ENCODE results near the gene GGT5.
"Not testable (repeated sequence)": the region's sequence is repeated elsewhere in the genome, so short reads cannot be mapped to it uniquely, and the experiment has no call there.

GGT5 gene

DNA sequence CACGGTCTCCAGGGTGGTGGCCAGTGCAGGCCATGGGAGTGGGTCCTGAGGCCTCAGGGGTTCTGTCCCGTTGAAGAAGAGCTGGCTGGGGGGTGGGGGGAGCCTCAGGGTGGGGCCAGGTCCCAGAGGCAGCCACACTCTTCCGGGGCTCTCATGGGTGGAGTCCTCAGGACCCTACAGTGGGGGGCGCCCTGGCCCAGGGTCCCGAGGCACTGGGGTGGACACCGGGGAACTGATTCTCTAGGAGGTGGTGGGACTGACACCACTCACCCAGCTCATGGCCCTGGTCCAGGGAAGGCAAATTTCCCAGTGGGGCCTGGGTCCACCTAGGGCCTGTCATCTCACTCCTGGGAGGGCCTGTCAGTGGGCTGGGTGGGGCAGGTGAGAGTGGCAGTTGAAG is 12.8 kb downstream of the GGT5 start:
- no peak for DNase-seq (ENCODE audit: low read depth)

DNA sequence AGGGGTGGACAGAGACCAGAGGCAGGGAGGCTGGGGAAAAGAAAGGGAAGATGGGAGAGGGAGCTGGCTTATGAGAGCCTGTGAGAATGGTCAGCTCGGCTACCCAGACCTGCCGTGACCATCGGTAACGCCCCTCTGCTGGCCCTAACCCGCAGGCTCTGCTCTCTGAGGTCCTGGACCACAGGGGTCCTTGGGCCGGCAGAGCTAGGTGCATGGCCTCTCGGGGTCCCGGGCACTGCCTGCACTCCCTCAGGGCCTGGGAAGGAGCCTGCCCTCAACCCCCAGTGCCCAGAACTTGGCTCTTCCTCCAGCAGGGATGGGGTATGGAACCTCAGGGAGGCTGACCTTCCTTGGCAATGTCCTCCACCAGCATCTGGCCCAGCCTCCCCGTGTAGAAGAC is 13.2 kb downstream of the GGT5 start:
- no peak for DNase-seq (ENCODE audit: low read depth)

DNA sequence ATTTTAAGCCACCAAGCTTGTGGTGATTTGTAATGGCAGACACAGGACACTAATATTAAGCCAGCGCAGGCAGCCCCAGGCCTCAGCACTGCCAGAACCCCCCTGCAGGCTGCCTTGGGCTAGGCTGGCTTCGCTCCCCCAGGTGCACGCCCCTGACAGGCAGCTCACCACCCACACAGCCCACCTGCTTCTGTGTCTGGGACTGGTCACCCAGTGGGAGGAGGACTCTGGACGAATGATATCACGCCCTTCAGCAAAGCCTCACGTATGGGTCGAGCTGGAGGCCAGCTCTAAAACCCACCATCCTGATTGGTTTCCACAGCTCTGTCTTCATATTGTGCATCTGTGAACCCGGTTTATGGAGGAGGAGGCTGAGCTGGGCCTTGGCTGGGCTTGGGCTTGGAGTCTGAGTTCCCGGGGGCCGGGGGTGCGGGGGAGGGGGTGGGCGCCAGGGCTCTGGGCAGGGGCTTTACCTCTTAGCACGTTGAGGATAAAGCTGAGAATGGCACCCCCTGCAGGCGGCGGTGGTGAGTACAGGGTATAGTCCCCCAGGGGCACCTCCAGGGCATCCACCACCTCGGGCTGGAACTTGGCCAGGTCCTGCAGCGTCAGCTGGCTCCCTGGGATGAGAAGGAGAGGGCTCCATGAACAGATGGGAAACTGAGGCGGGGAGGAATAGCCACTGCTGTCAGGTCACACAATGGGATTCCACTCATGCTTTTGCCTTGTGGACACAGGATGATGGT is 13.8 kb downstream of the GGT5 start:
- DNase-seq (ENCODE audit: low read depth), result peak; percentile 55

DNA sequence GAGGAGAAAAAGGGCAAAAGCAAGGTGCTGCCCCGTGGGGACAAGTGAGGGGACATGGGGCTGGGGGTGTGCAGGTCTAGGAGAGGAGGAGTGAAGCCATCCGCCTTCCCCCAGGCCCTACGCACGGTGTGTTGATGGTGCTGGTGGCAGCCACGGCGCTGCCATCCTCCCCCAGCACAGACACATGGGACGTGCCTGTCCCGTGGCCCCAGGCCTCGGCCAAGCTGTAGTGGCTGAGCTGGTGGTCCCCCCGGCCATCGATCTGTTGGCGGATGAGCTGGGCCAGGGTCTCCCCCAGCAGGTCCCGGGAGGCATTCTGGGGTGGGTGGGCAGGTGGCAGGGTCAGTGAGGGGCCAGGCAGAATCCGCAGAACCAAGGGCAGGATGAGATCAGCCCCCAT is 18.9 kb downstream of the GGT5 start:
- no peak for DNase-seq (ENCODE audit: low read depth)

DNA sequence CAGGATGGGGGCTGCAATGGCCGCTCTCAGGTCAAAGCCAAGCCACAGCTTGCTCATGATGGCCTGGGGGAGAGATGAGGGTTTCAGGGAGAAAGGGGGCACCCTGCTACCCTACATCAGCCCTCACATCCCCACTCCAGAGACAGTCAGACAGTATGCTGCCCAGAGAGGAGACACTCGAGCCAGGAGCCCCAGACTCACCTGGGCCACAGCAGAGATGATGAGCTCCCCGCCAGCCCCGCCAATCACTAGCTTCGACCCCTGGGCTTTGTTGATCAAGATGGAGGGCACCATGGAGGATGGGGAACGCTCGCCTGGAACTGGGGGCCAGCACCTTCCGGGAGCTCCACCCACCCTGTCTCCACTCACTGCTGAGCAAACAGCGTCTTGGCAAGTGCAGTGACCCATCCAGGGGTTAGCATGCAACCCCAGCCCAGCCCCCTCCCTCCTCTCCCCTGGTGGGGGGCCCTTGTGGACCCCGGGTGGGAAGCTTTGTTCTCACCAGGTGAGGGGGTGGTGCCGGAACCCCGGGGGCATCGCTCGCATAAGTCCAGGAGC is 19.8 kb downstream of the GGT5 start:
- DNase-seq (ENCODE audit: low read depth), result no peak

DNA sequence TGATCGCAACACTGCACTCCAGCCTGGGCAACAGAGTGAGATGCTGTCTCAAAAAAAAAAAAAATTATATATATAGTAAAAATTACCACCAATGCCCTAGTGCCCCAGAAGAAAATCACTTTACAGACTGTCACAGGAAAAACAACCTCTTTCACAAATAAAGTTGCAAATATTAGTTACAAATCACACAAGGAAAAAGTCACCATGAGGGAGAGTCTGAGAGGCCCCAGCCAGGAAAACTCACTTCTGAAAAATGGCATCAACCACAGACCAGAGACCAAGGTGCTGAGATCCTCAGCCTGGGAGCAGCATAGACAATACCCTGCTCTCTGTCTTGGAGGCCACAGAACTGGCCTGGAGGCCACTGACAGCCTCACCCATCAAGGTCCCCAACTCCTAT is 20.4 kb downstream of the GGT5 start:
- no peak for DNase-seq (ENCODE audit: low read depth)

DNA sequence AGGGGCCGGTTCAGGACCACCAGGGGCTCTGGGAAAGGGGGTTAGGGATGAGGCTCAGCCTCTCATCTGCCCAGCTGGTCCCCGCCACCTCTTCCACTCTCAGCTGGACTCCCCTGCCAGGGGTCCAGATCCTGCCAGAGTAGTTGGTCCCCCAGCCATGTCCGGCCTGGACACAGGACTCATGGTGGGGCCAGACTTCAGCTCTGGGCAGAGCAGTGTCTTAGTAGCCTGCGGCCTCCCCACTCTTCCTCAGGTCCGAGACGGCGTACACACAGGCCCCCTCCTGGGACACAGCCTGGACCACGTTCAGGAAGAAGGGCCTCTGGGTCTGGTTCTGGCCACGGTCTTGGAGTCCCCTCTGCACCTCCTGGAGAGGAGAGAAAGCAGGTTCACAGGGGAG is 25.1 kb downstream of the GGT5 start:
- no peak for DNase-seq (ENCODE audit: low read depth)

DNA sequence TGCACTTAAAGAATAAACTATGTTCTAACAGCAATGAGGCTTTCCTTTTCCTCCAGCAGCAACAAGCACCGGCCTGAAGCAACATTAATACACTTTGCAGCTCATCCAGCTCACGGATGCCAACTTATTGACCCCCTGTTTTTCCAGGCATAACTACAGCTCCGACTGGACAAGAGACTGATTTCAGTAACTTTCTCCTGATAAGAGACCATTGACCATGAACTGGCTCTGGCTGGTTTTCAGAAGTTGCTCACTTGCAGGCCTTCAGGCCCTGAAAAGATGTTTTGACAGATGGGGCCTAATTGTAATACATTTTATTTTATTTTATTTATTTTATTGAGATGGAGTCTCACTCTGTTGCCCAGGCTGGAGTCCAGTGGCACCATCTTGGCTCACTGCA is 27.5 kb downstream of the GGT5 start:
- DNase-seq (ENCODE audit: low read depth), result no peak

DNA sequence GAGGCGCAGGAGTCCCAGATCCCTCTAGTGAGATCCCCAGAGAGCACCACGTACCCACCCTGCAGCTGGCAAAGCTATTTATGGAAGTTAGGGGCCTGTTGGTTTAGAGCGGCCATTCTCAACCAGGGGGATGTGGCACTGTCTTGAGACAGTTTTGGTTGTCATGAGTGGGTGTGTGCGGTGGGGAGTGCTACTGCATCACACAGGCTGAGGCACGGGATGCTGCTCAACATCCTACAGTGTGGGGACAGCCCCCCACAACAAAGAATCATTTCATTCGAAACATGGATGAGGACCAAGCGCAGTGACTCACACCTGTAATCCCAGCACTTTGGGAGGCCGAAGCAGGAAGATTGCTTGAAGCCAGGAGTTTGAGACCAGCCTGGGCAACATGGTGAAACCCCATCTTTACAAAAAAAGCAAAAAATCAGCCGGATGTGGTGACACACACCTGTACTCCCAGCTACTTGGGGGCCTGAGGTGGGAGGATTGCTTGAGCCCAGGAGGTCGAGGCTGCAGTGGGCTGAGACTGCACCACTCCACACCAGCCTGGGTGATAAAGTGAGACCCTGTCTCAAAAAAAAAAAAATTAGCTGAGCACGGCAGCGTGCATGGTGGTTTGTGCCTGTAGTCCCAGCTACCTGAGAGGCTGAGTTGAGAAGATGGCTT is 28.2 kb downstream of the GGT5 start:
- DNase-seq (ENCODE audit: low read depth), result peak; percentile 10

DNA sequence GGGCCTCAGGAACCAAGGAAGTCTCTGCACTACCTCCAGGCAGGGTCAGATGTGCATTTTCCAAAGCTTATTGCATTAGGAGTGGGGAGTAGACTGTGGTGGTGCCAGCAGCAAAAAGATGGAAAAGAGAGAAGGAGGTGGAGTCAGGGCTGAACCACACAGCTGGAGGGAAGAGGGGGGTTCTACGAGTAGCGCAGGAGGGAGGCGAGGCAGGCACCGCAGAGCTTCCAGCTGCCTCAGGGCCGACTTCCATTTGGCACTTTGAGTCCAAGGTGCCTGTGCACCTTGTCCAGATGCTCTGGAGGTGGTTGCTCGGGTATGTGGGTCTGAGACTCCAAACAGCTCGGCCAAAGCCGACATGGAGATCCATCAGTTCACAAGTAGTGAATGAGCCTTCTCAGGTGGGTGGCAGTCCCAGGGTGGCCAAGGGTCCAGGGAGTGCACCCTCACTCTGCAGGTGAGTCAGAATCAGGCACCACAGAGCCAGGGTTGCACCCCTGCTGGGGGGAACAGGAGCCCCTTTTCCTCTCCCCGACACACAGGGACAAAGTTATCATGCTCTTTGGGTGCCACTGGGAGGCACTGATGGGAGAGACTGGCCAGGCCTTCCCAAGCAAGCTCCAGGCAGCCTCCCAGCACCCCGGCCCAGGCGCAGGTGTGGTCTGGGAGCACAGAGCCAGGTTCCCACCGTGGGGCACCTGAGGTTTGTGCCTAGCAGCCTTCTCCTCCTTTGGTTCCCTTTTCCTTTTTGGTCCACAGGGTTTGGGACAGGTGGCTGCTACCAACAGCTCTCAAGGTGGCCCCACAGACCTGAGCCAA is 30.2 kb downstream of the GGT5 start:
- no peak for DNase-seq (ENCODE audit: low read depth)

DNA sequence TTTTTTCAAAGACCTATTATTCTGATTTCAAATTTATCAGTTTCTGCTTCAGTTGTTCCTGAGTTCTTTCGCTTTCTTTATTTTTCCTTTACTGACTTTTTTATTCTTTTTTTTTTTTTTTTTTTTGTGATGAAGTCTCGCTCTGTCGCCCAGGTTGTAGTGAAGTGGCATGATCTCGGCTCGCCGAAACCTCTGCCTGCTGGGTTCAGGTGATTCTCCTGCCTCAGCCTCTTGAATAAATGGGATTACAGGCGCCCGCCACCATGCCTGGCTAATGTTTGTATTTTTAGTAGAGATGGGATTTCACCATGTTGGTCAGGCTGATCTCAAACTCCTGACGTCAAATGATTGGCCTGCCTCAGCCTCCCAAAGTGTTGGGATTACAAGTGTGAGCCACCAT is 31.8 kb downstream of the GGT5 start:
- not testable (repeated sequence) for DNase-seq (ENCODE audit: low read depth)

DNA sequence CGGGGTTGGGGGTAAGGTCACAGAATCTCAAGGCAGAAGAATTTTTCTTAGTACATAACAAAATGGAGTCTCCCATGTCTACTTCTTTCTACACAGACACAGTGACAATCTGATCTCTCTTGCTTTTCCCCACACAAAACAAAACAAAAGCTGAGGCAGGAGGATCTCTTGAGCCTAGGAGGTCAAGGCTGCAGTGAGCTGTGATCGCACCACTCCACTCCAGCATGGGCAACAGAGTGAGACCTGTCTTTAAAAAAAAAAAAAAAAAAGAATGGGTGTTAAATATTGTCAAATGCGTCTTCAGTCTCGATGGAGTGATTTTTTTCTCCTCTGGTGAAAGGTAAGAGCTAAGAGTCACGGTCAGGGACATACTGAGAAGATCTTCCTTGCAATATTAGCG is 33.2 kb downstream of the GGT5 start:
- DNase-seq (ENCODE audit: low read depth), result not testable (repeated sequence)

DNA sequence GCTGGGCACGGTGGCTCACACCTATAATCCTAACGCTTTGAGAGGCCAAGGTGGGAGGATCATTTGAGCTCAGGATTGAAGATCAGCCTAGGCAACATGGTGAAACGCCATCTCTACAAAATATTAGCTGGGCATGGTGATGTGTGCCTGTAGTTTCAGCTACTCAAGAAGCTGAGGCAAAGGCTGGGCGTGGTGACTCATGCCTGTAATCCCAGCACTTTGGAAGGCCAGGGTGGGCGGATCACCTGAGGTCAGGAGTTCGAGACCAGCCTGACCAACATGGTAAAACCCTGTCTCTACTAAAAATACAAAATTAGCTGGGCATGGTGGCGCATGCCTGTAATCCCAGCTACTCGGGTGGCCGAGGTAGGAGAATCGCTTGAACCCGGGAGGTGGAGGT is 34.5 kb downstream of the GGT5 start:
- DNase-seq (ENCODE audit: low read depth), result not testable (repeated sequence)

DNA sequence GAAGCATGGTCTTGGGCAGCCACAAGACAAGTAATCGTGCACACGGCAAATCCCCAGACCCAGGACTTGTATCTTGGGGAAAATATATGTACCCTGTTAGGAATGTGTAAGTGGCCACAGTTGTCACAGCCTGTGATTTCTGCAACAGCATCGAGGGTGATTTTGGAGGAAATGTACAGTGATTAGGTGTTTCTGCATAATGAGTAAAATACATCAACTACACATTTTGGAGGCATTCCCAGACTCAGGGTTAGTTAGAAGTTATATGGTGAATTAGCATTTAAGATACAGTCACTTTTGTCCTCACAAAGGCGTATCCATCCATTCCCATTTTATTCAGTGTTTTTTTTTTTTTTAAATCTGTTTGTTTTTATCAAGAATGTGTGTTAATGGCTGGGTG is 35.2 kb downstream of the GGT5 start:
- DNase-seq (ENCODE audit: low read depth), result no peak

DNA sequence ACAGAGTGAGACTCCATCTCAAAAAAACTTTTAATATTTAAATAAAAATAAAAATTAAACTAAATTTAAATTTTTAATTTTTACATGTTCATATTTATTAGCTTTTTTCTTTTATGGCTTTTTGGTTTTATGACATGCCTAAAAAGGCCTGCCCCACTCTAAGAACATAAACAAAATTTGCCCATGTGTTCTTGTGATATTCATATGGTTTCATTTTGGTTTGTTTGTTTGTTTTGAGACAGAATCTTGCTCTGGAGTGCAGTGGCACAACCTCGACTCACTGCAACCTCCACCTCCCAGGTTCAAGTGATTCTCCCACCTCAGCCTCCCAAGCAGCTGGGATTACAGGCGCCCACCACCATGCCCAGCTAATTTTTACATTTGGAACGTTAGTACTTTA is 35.9 kb downstream of the GGT5 start:
- no peak for DNase-seq (ENCODE audit: low read depth)

DNA sequence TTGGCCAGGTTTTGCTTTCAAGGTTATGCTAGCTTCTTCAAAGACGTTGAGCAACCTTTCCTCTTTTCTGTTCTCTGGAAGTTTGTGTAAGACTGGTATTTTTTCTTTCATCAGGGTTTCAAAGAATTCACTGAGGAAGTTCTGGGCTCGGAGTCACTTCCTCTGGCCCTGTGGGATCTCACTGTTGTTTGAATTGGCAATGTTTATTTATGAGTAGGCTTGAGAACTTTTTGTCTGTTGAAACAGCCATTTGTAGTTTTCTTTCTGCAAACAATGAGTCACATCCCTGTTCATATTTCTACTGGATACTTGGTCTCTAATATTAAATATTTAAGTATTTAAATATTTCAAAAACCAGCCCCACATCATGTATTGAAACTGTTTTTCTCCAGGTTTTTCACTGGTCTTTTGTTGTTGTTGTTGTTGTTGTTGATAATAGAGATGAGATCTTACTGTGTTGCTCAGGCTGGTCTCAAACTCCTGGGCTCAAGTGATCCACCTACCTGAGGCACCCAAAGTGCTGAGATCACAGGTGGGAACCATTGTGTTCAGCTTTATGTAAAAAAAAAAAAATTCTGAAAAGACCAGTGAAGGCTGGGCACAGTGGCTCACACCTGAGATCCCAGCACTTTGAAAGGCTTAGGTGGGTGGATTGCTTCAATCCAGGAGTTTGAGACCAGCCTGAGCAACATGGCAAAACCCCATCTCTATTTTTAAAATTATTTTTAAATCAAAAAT is 36.7 kb downstream of the GGT5 start:
- no peak for DNase-seq (ENCODE audit: low read depth)

DNA sequence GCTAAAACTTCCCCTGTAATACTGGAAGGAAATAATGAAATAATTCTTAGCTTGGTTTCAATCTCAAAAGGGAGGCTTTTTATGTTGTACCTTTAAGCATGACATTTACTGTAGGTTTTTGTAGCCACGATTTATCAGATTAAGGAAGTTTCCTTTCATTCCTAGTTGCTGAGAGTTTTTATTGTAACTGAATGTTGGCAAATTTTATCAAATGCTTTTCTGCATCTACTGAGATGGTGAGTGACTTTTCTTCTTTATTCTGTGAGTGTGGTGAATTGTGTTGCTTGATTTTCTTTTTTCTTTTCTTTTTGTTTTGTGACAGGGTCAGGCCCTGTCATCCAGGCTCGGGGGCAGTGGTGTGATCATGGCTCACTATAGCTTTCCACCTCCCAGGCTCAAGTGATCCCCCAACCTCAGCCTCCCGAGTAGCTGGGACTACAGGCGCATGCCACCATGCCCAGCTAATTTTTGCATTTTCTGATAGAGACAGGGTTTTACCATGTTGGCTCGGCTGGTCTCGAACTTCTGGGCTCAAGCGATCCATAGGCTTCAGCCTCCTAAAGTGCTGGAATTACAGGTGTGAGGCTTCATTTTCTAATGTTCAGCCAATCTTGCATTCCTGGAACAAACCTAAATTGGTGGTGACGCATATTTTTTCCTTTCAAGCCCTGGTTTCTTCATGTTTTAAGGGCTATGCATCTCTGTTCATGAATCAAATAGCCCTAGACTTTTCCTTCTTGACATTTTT is 37.4 kb downstream of the GGT5 start:
- no peak for DNase-seq (ENCODE audit: low read depth)

DNA sequence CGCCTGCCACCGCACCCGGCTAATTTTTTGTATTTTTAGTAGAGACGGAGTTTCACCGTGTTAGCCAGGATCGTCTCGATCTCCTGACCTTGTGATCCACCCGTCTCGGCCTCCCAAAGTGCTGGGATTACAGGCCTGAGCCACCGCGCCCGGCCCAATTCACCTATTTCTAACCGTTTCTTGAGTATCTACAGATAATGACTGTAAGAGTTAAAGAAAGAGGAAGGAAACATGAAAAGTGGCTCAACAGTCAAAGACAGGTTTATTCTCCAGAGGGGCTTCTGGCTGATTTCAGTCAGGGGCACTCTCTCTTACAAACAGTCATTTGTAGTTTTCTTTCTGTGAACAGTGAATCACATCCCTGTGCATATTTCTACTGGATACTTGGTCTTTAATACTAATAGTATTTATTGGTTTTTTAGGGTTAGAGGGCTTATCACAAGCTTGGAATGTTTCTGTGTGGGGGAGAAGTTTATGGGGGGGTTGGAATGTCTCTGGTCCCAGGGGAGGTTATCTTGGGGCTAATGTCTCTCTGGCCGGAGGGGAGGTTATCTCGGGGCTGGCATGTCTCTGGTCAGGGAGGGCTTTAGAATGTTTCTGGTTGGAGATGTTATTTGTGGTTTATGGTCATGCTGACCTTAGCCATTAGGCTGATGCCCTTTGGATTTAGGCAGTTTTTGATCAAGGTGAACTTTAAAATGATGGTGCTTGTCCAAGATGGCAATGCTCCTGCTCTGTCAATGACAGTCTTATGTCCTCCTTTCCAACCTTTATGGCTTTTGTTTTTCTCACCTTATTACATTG is 38.2 kb downstream of the GGT5 start:
- DNase-seq (ENCODE audit: low read depth), result not testable (repeated sequence)

DNA sequence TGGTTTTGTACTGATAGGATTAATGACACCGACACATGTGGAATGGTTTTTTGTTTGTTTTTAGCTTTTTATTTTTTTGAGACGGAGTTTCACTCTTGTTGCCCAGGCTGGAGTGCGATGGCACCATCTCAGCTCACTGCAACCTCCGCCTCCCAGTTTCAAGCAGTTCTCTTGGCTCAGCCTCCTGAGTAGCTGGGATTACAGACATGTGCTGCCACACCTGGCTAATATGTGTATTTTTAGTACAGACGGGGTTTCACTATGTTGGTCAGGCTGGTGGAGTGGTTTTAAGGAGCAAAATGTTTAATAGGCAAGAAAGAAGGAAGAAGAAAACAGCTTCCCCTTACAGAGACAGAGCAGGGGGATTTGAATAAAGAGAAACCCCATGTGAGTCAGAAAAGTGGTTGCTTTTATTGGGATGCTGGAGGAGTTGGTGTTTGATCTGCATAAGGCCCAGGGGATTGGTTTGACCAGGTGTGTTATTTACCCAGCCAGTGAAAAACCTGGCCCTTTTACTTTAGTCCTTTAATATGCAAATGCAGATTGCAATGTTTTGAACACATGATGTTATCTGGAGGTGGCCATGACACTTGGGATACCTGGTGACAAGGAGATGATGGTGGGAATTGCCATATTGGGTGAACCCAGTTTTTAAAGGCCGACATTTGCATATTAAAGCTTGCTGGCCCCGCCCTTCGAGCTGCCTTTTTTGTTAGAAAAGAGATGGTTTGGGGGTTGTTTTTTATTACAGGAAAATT is 39.3 kb downstream of the GGT5 start:
- DNase-seq (ENCODE audit: low read depth), result no peak

DNA sequence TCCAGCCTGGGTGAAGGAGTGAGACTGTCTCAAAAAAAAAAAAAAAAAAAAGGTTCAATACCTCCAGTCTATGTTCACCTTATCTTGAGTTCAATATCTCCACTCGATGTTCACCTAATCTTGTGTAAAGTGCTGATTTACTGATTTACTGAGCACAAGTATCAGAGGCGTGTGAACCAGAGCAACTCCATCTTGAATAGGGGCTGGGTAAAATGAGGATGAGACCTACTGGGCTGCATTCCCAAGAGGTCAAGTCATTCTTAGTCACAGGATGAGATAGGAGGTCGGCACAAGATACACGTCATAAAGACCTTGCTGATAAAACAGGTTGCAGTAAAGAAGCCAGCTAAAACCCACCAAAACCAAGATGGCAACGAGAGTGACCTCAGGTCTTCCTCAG is 41.0 kb downstream of the GGT5 start:
- not testable (repeated sequence) for DNase-seq (ENCODE audit: low read depth)
